Epithelial cell of prostate (primary cell): ENCODE results near the gene ZNF165.
A peak's percentile ranks its signal among the peaks of the same experiment; 100 is the strongest.
"Not testable (repeated sequence)": the region's sequence is repeated elsewhere in the genome, so short reads cannot be mapped to it uniquely, and the experiment has no call there.

Experiments used
- DNase-seq: peaks from one replicate; pipeline ENCODE4 v3.0.0-alpha.2; 2011; ENCODE audit warnings: low read depth, low spot score
- H3K27ac ChIP-seq: fragments of 450-650 bp; 2 replicates; pipeline ENCODE4 v1.5.1; 2017; ENCODE audit warnings: mild to moderate bottlenecking

Gene ZNF165

DNA sequence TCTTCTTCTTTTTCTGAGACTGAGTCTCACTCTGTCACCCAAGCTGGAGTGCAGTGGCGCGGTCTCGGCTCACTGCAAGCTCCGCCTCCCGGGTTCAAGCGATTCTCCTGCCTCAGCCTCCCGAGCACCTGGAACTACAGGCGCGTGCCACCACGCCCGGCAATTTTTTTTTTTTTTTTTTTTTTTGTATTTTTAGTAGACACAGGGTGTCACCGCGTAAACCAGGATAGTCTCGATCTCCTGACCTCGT, at the start of gene ZNF165:
Gene ZNF165, plus strand, starts transcription at position 188 of the 250 bp plus-strand sequence. CDS start 4,913 bp downstream, outside the sequence.
- not testable (repeated sequence) for DNase-seq
- peak within 1 kb of the TSS; percentile 96 for H3K27ac ChIP-seq

DNA sequence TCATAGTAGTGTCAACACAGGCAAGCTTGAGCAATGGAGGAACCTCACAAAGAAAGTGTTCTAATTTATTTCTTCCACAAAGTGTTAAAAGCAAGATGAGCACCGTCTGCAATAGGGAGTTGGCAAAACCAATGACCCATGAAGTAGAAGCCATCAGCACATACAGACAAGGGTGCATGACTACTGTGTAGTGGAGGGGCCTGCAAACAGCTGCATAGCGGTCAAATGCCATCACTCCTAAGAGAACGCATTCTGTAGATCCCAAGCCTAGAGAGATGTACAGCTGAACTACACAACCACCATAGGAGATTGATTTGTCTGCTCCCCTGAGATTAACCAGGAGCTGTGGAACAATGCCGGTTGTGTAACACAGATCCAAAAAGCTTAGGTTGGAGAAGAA, 26.8 kb upstream of the ZNF165 start:
- no peak overlapping the region for H3K27ac ChIP-seq
- no peak for DNase-seq

DNA sequence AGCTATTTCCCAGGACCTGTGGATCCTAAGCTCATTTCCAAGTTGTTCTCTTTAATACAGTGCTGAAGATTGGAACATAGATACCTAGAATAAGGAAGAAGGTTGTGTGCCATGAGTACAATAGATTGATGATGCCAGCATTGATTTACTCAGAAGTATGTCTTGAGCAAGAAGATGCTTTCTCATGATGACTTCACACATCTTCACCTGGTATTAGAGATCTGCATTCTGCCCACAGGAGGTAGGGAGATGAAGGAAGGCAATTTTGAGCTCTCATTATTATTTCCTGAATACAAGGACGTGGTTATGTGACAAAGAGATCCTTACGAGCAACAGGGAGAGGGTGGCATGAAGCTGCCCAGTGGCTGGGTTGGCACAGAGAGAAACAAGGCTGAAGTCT, 20.0 kb upstream of the ZNF165 start:
- DNase-seq = no peak
- no peak overlapping the region for H3K27ac ChIP-seq

DNA sequence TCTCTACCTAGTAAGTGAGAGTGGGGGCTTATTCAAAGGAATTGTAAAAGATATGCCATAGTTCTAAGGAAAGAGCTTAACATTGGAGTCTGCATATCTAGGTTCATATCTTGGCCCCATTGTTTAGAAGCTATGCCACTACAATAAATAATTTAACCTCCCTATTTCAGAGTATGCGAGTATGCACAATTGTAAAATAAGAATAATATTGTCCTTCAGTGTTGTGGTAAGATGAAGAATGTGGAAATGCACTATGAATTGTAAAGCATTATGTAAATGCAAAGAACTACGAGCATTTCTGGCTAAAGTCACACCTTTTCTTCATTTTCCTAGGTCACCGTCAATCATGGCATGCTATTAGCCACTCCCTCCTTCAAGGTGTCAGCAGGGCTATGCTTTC, 16.1 kb upstream of the ZNF165 start:
- no peak overlapping the region for H3K27ac ChIP-seq
- DNase-seq = no peak

DNA sequence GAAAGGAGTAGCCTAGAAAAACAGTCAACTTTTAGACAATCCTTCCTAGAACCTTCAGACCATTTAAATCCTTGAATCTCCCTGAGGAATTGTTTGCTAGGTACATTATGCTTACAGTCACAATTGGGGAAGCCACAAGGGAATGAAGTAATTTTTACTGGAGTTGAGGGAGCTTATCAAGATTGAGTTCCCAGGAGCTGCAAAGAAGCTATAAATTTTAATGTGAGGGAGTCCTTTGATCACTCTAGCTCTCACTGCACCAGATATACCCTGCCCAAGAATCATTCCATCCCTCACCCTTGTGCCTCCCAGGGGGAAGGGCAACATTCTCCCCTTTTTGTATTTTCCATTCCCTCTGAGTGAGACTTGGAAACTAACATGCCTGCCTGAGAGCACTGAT, 12.3 kb upstream of the ZNF165 start:
- DNase-seq = no peak
- no peak overlapping the region for H3K27ac ChIP-seq

DNA sequence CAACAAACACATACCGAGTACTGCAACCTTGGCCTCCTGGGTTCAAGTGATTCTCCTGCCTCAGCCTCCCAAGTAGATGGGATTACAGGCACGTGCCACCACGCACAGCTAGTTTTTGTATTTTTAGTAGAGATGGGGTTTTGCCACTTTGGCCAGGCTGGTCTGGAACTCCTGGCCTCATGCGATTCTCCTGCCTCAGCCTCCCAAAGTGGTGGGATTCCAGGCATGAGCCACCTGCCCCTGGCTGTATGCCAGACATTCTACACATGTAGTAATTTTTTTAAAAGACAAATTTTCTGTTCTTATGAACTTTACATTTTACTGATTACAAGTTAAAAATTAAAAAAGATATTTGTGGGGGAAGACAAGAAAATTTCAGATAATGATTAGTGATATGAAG, 9.4 kb upstream of the ZNF165 start:
- not testable (repeated sequence) for H3K27ac ChIP-seq

DNA sequence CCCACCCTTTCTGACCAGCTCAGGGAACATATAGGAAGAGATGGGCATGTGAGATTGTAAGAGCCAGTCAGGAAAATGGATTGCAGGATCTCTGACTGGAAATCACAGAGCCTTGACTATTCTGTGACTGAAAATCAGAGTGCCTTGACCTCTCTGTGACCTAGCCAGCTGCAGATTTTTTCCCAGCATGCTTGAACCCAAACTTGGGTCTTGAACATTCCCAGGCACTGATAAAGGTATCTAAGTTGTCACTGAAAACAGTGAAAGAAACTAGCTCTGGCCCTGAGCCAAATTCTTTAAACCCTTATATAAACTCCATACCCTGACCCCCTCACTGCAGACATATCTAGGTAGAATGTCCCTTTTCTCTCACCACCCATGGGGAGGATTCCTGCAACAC, 2.3 kb upstream of the ZNF165 start:
- no peak for DNase-seq
- no peak overlapping the region for H3K27ac ChIP-seq

More for the DNA sequence above, 9.4 kb upstream of the ZNF165 start:
- DNase-seq = not testable (repeated sequence)

DNA sequence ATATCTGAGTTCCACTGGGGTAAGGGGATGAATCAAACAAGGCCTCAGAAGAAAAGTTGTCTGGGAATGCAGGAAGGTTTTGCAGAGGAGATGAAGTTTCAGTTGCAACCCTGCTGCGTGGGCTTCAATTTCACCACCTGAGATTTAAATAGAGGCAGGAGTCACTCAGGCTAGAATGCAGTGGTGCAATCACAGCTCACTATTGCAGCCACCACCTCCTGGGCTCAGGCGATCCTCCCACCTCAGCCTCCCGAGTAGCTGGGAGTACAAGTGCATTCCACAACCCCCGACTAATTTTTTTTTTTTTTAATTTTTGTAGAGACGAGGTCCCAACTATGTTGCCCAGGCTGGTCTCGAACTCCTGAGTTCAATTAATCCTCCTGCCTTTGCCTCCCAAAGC, 1.5 kb upstream of the ZNF165 start:
- DNase-seq = no peak
- H3K27ac ChIP-seq = no peak overlapping the region

DNA sequence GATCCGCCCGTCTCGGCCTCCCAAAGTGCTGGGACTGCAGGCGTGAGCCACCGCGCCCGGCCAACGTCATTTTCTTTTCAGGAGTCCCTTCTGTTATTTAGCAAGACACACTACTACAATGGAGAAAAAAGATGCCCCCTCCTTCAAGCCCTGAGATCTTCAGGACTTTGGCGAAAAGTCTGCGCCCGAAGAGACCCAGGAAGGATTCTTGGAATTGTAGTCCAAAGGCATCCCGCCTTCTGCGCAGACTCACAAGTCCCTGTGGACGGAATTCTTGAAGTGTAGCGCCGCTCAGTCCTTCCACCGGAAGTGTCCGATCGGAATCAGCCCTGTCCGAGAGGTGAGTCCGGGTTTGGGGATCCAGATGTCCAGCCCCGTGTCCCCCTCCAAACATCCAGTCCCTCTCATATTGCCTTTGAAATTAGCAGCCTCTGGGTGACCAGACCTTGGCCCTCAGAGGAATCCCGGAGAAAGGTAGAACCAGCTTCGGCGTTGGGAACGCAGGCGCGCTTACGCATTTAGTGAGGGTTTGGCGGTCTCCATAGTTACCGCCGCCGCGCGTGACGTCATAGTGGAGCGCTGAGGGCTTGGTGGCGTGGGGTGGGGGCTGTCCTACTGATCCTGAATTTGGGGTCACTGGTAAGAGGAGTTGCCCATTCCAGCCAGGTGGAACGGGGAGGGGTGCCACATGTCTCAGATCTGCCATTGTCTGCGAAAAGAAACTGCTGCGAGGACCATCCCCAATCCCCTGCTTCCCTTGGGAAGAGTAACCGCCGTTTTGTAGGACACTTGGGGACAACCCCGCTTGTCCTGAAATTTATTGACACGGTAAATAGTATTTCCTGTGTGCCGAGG, 490 bp downstream of the ZNF165 start:
- DNase-seq = peak; percentile 91
- H3K27ac ChIP-seq = peak overlapping the region; percentile 96

DNA sequence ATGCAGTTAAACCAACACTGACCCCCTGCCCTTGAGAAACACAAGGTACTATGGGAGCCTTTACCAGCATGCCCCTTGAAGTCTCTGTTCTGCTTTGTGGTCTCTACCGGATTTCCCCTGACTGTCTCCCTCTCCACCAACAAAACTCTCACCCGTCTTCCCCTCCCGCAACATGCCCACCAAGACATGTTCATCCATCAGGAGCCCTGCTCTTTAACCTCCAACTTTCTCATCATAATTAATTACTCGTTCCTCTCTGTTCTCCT, 1.1 kb downstream of the ZNF165 start:
- peak overlapping the region; percentile 96 for H3K27ac ChIP-seq

DNA sequence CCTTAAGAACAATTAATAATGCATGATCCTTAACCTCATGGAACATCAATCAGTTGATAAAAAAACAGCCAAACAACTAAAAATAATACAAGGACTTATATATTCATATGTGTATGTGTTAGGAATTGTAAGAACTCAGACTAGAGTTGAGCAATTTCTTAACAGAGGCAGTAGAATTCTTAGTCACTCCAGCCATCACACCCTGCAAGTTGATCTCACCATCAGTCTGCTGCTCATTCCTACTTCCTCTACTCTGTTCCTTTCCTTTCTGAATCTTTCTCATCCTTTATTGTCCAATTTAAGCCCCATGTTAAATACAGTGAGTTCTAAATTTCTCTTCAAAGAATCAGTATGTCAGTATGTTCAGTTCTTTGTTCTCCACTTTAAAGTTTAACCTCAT, 2.6 kb downstream of the ZNF165 start:
- no peak for DNase-seq
- H3K27ac ChIP-seq = no peak overlapping the region

More for the DNA sequence above, 1.1 kb downstream of the ZNF165 start:
- DNase-seq = no peak

DNA sequence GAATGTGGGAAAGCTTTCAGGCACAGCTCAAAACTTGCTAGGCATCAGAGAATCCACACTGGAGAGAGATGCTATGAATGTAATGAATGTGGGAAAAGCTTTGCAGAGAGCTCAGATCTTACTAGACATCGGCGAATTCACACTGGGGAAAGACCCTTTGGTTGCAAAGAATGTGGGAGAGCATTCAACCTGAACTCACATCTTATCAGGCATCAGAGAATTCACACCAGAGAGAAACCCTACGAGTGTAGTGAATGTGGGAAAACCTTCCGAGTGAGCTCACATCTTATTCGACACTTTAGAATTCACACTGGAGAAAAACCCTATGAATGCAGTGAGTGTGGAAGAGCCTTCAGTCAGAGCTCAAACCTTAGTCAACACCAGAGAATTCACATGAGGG, 8.7 kb downstream of the ZNF165 start:
- H3K27ac ChIP-seq = no peak overlapping the region
- DNase-seq = no peak

DNA sequence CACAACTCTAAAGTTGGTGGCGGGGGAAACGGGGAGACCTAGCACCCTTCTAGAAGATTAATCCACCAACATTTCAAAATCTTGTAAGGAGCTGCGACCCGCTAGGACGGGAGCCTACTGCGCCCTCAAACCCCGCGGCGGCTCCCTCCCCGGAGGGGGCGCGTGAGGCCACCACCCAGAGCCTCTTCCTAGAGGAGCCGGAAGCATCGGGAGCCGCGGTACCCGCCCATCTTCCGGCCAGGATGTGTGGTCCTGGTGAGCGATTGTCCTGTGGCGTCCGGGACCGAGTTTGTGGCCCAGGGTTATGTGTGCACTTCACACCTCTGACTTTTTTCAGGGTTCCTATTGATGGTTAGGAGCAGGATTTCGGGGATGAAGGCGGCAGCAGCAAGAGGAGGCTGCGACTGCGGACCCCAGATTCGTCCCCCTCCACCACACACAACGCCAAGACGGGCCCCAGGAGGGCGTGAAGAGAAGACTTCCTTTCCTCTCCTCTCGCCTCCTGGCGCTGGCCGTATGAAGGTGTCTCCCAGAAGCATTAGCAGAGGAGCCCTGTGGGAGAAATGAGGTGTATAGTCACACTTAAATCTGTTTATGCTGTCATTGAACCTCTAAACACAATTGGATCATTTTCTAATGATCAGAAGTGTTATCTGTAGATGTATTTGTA, 10.7 kb downstream of the ZNF165 start:
- H3K27ac ChIP-seq = no peak overlapping the region
- DNase-seq = no peak

DNA sequence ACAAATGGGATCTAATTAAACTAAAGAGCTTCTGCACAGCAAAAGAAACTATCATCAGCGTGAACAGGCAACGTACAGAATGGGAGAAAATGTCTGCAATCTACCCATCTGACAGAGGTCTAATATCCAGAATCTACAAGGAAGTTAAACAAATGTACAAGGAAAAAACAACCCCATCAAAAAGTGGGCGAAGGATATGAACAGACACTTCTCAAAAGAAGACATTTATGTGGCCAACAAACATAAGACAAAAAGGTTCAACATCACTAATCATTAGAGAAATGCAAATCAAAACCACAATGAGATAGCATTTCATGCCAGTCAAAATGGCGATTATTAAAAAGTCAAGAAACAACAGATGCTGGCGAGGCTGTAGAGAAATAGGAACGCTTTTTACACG, 21.9 kb downstream of the ZNF165 start:
- not testable (repeated sequence) for DNase-seq, H3K27ac ChIP-seq

DNA sequence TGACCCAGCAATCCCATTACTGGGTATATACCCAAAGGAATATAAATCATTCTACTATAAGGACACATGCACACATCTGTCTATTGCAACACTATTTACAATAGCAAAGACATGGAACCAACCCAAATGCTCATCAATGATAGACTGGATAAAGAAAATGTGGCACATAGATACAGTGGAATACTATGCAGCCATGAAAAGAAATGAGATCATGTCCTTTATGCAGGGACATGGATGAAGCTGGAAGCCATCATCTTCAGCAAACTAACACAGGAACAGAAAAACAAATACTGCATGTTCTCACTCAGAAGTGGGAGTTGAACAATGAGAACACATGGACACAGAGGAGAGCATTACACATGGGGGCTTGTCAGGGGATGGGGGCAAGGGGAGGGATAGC, 22.3 kb downstream of the ZNF165 start:
- DNase-seq = not testable (repeated sequence)

DNA sequence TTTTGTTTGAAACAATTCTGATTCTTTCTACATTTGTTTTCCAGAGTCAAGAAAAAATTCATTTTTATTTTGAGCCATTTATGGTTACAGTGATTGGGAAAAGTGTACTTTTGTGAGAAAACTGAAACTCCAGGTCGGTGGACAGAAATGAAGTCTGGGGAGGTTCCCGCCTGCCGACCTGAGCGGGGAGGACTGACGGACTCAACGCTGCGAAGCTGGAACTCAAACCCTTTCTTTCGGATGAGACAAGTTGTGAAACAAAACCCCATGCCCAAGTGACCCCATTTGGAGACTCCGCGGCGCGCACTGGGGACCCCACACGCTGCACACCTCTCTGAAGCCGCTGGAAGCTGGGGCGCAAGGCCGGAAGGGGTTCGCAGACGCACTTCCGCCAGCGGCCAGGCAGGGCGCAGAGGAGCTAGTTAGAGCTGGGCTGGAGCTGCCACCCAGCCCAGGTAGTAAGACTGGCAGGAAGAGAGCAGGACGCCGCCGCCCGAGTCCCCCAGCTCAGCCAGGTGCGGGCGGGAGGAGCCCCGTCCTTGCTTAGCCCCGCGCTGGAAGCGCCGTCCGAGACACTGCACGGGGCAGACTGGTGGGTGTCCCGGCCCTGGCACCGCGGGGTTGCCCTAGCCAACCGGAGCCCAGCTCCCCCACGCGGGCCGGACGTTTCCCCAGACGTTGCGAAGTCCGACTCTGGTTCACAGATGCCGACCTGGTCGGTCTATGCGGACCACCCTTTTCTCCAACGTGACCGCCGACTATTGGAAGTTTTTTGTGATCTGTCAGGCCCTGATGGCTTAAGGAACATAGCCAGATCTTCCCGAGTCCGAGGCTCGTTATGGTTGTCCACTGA, 24.2 kb downstream of the ZNF165 start:
- DNase-seq = no peak

More for the DNA sequence above, 22.3 kb downstream of the ZNF165 start:
- not testable (repeated sequence) for H3K27ac ChIP-seq

DNA sequence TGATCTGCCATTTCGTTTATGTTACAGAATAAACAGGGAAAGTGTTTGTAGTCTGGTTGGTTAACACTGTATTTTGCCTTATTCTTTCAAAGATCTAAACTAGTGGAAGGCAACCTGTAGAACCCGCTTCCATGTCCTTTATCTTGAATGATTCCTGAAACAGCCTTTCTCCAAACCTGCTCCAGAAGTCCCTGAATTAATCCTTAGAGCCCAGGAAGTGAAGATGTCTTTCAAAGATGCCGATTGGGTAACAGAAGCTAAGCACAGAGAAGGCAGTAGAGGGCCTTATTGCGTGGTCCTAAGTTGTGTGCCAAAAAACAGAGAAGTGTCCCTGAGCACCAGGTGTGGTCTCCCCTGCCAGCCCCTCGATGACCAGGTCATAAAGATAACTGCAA, 24.9 kb downstream of the ZNF165 start:
- H3K27ac ChIP-seq = peak overlapping the region; percentile 72
- DNase-seq = no peak

More for the DNA sequence above, 24.2 kb downstream of the ZNF165 start:
- peak overlapping the region; percentile 72 for H3K27ac ChIP-seq

DNA sequence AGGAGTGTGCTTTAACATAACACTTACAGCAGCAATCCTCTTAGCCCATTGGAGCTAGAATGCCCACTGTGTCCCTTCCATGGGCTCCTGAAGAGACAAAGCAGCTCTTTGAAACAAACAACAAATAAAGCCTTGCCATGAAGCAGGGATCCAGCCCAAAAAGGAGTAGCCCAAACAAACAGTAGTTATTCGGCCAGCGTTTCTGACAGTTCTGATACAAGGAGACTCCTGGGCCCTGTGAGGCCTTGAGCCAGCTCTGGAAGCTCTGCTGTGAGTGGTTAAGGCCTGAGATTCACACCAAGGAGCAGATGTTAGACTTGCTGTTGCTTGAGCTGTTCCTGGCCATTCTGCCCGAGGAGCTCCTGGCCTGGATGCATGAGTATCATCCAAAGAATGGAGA, 27.1 kb downstream of the ZNF165 start:
- no peak for DNase-seq
- no peak overlapping the region for H3K27ac ChIP-seq

DNA sequence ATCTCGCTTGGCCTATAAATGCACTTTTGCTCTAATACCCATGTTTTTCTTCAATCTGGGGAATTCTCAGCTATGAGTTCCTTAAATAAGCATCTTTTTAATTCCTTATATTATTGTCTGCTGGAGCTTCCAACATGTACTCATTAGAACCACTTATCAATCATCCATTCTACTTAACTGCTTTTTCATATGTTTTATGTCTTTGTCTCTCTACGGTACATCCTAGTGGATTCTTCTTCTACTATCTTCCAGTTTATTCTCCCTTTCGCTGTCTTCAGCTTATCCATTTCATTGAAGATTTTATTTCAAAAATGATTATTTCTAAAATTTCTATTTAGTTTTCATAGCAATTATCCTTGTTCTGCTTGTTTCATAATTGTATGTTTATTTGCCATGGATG, 31.6 kb downstream of the ZNF165 start:
- no peak overlapping the region for H3K27ac ChIP-seq
- DNase-seq = no peak

DNA sequence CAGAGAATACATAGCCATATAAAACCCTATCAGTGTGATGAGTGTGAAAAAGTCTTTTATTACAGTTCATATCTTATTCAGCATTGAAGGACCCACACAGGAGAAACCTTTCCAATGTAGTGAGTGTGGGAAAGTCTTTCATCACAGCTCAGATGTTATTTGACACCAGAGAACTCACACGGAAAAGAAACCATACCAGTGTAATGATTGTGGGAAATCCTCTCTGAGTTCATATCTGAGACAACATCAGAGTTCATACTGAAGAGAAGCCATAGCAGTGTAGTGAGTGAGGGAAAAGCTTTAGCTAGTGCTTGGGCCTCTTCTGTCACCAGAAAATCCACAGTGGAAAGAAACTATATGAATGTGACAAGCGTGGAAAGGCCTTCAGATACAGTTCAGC, 35.4 kb downstream of the ZNF165 start:
- DNase-seq = no peak
- no peak overlapping the region for H3K27ac ChIP-seq

DNA sequence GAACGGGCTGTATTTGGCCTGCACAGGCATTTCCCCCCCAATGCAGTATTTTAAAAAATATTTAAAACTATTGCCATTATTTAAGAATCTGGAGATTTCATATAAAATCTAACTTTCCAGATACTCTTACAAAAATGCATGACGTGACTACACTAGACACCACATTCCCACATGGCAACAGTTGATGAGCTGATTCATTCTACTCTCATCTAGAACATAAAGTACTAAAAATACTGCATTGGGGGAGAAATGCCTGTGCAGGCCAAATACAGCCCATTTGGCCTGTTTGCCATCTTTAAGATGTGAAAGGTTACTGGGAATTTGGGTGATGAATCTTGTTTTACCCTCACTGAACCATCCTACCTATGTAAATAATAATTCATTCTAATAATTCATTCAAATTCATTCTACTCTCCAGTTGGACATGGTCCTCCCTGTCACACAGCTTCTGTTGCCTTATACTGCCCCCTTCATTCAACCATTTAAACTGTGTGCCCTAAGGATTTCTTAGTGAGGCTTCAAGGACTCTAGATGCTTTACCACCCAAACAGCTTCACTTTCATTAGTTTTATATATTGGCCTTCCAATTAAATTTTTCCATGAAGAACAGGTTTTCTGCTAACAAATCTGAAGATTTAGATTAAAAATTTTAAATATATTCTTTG, 37.1 kb downstream of the ZNF165 start:
- H3K27ac ChIP-seq = no peak overlapping the region
- no peak for DNase-seq
